Hepatocyte (in vitro differentiated cells): ENCODE data around the gene KCNIP3. TPM values are rescaled to one million over a fixed set of nuclear protein-coding genes. Genes with fewer than 3 reads are reported as not detected.

ENCODE experiments used
- DNase-seq: peaks from one replicate; pipeline ENCODE4 v3.0.0-alpha.2; 2016; ENCODE audit warnings: low spot score
- H2AFZ ChIP-seq: fragments of 200-600 bp; sonication (generic); 2 replicates; pipeline ENCODE4 v1.6.0; 2016; ENCODE audit warnings: antibody characterized with exemption, mild to moderate bottlenecking
- H3K27ac ChIP-seq: fragments of 200-600 bp; sonication (generic); 2 replicates; pipeline ENCODE4 v1.5.1; 2016; ENCODE audit warnings: mild to moderate bottlenecking
- H3K27me3 ChIP-seq: fragments of 200-600 bp; sonication (generic); 2 replicates; pipeline ENCODE4 v1.6.1; 2016
- H3K36me3 ChIP-seq: fragments of 200-600 bp; sonication (generic); replicated peaks from 2 replicates; pipeline ENCODE4 v1.5.1; 2016; ENCODE audit warnings: low read depth; ENCODE audit not compliant: insufficient read depth
- H3K4me1 ChIP-seq: fragments of 200-600 bp; sonication (generic); 2 replicates; pipeline ENCODE4 v1.5.1; 2016; ENCODE audit warnings: mild to moderate bottlenecking, moderate library complexity; ENCODE audit not compliant: insufficient read depth
- H3K4me2 ChIP-seq: fragments of 200-600 bp; sonication (generic); 2 replicates; pipeline ENCODE4 v1.6.0; 2016
- H3K4me3 ChIP-seq: fragments of 200-600 bp; sonication (generic); 2 replicates; pipeline ENCODE4 v1.5.1; 2016; ENCODE audit warnings: mild to moderate bottlenecking
- H3K79me2 ChIP-seq: fragments of 200-600 bp; sonication (generic); 2 replicates; pipeline ENCODE4 v1.6.0; 2017; ENCODE audit warnings: mild to moderate bottlenecking
- H3K9me2 ChIP-seq: fragments of 200-600 bp; sonication (generic); replicated peaks from 2 replicates; pipeline ENCODE4 v1.6.0; 2017; ENCODE audit warnings: mild to moderate bottlenecking; ENCODE audit not compliant: insufficient read depth
- H3K9me3 ChIP-seq: fragments of 200-600 bp; sonication (generic); 2 replicates; pipeline ENCODE4 v1.5.1; 2016; ENCODE audit warnings: low read depth, mild to moderate bottlenecking
- H4K20me1 ChIP-seq: fragments of 200-600 bp; sonication (generic); 2 replicates; pipeline ENCODE4 v1.6.0; 2016; ENCODE audit warnings: mild to moderate bottlenecking; ENCODE audit not compliant: insufficient read depth, poor library complexity, severe bottlenecking
- EZH2 ChIP-seq: fragments of 200-600 bp; sonication (generic); IDR thresholded peaks from 2 replicates; pipeline ENCODE4 v1.6.1; 2016; ENCODE audit warnings: antibody characterized with exemption, mild to moderate bottlenecking, borderline replicate concordance
- EZH2phosphoT487 ChIP-seq: fragments of 200-600 bp; sonication (generic); IDR thresholded peaks from one replicate; pipeline ENCODE4 v1.6.1; 2018; ENCODE audit warnings: antibody characterized with exemption, mild to moderate bottlenecking, low read depth, moderate library complexity; ENCODE audit not compliant: unreplicated experiment, severe bottlenecking
- WGBS: methylation state at CpG from one replicate; pipeline ENCODE4 v1.1.6; 2016; ENCODE audit warnings: low lambda C conversion rate; ENCODE audit errors: missing lambda C conversion rate; 5-methylcytosine and 5-hydroxymethylcytosine counted together
- polyA plus RNA-seq: library from polyadenylated mRNA; unstranded; fragments of >200 nt; fragmentation: Nextera tagmentation; extraction: Ambion mirVana; gene quantifications from 2 replicates; pipeline ENCODE4 v1.2.1, GENCODE V29; 2016
- total RNA-seq: library from RNA; depleted of rRNA; stranded (reverse); fragments of >200 nt; gene quantifications from 2 replicates; pipeline ENCODE4 v1.2.3, GENCODE V29; 2014
- TF ChIP-seq, protein P1 (sequence below): fragments of 200-600 bp; sonication (generic); IDR thresholded peaks from 2 replicates; pipeline ENCODE4 v1.5.1; 2016; ENCODE audit warnings: antibody characterized with exemption, mild to moderate bottlenecking; ENCODE audit not compliant: poor library complexity

KCNIP3 gene
- total and polyA plus RNA-seq, 2 experiments from 2014 or later = 6.1 to 6.5 TPM

DNA sequence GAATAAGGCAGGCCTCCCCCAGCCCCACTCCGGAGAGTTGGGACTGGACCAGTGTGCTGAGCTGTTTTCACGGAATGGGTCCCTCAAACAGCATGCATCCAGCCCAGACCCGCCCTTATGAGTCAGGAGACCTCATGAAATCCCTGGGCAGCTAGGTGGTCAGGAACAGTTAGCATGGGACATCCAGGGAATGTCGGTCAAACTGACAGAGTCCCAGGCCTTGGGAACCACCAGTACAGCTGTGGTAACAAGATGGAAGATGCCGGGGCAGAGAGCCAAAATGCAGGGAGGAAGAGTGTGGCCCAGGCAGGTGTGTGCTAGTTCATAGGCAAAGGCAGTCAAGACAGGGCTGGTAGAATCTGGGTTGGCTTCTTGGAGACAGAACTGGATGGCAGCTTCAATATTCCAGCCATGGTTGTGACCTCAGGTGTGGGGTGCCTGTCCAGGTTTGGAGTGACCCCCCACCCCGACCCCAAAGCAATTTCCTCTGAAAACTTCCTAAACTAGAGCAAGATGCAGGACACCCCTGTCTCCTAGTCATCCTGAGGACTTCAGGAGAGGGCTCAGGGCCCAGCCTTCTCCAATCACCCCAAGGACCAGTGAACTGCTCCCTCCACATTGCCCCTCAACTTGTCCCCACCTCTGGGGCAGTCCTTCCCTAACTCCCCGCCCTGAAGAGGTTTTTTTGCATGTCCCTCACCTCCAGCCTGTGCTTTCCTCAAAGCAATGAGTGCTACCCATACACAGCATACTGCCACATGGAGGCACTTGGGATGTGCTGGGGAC, 46.5 kb downstream of the KCNIP3 start:
- H2AFZ ChIP-seq = no peak overlapping the region
- H4K20me1 ChIP-seq = no peaks in the 10 kb centered on the region
- WGBS = 77% methylated on average over 7 of the region's 7 CpGs
- no peak for DNase-seq
- peaks cover 74% of the 10 kb centered on the region for H3K27me3 ChIP-seq
- H3K79me2 ChIP-seq = no peaks in the 10 kb centered on the region
- H3K4me3 ChIP-seq = no peak overlapping the region
- no peak overlapping the region for H3K4me2 ChIP-seq
- no peak overlapping the region for H3K27ac ChIP-seq
- no peaks in the 10 kb centered on the region for H3K9me3 ChIP-seq
- H3K4me1 ChIP-seq = no peaks in the 10 kb centered on the region
- H3K36me3 ChIP-seq = no peaks in the 10 kb centered on the region
- no peaks in the 10 kb centered on the region for H3K9me2 ChIP-seq
- TF ChIP-seq EZH2phosphoT487 = no peak
- no peak for TF ChIP-seq EZH2
- TF ChIP-seq, protein P1, sequence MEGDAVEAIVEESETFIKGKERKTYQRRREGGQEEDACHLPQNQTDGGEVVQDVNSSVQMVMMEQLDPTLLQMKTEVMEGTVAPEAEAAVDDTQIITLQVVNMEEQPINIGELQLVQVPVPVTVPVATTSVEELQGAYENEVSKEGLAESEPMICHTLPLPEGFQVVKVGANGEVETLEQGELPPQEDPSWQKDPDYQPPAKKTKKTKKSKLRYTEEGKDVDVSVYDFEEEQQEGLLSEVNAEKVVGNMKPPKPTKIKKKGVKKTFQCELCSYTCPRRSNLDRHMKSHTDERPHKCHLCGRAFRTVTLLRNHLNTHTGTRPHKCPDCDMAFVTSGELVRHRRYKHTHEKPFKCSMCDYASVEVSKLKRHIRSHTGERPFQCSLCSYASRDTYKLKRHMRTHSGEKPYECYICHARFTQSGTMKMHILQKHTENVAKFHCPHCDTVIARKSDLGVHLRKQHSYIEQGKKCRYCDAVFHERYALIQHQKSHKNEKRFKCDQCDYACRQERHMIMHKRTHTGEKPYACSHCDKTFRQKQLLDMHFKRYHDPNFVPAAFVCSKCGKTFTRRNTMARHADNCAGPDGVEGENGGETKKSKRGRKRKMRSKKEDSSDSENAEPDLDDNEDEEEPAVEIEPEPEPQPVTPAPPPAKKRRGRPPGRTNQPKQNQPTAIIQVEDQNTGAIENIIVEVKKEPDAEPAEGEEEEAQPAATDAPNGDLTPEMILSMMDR = no peak

DNA sequence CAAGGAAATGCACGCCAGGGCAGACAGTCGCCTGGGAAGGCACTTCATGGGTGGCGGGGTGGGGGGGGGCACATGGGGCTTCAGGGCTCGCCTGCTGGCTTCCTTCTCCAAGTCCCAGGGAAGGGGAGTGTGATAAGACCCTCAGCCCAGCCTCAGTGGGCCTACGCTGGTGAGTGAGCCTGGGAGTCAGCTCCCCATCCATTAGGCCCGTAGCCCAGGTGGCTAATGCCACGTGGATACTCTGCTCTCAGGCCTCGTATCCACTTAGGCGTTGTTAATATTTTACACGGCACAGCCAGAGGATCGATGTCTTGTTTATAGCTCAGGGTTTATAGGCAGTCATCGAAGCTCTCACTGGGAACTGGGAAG, 47.1 kb downstream of the KCNIP3 start:
- no peaks in the 10 kb centered on the region for H4K20me1 ChIP-seq
- no peak overlapping the region for H3K4me3 ChIP-seq
- no peak overlapping the region for H2AFZ ChIP-seq
- no peaks in the 10 kb centered on the region for H3K9me2 ChIP-seq
- H3K4me1 ChIP-seq = no peaks in the 10 kb centered on the region
- H3K36me3 ChIP-seq = no peaks in the 10 kb centered on the region
- H3K27me3 ChIP-seq = peaks cover 78% of the 10 kb centered on the region
- H3K27ac ChIP-seq = no peak overlapping the region
- 75% methylated on average over 12 of the region's 12 CpGs for WGBS
- no peaks in the 10 kb centered on the region for H3K79me2 ChIP-seq
- TF ChIP-seq EZH2 (no peak), EZH2phosphoT487 (no peak)
- TF ChIP-seq, protein P1 = no peak
- no peak for DNase-seq
- no peak overlapping the region for H3K4me2 ChIP-seq
- H3K9me3 ChIP-seq = no peaks in the 10 kb centered on the region

DNA sequence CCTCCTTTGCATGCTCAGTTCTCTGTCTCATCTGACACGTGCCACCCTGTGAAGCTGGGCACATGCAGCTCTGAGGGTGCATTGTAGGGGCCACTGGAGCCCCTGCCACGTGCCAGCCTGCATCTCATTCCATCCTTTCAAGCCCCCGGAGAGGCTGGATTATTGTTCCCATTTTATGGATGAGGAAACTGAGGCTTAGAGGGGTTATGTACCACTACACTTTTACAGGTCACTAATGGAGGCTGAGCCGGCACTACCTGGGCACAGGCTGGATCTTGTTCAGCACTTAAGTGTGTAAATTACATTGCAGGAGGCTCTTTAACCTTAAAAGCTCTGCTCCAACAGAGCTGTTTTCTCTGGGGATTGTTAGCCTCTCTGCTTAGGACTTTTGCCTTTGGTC, 47.5 kb downstream of the KCNIP3 start:
- Histone ChIP-seq H3K79me2 (no peaks in the 10 kb centered on the region), H3K4me3 (no peak overlapping the region), H3K4me1 (no peaks in the 10 kb centered on the region), H3K36me3 (no peaks in the 10 kb centered on the region), H3K27ac (no peak overlapping the region), H3K4me2 (no peak overlapping the region), H3K27me3 (peaks cover 78% of the 10 kb centered on the region), H3K9me3 (no peaks in the 10 kb centered on the region), H3K9me2 (no peaks in the 10 kb centered on the region), H4K20me1 (no peaks in the 10 kb centered on the region), H2AFZ (no peak overlapping the region)
- no peak for DNase-seq
- TF ChIP-seq EZH2phosphoT487 = no peak
- TF ChIP-seq, protein P1 = no peak
- TF ChIP-seq EZH2 = no peak
- whole genome bisulfite sequencing = 81% methylated on average over 4 of the region's 4 CpGs
